ENCODE data around the gene PITPNB.
A peak's percentile ranks its signal among the peaks of the same experiment; 100 is the strongest.

Gene PITPNB

GRCh38 chr22:27857443-27857842 is 61.6 kb downstream of the PITPNB start:
- no peak; the same call in 2 of the 3 replicates for ATAC-seq
- no peak for TF ChIP-seq SNAI2 (CRISPR knock-in tag; IDR thresholded peaks at IDR 0.05)
- 0 out of 2 replicates have a peak, but pooled peaks have one; percentile 18 for TF ChIP-seq TCF4 (CRISPR knock-in tag; IDR thresholded peaks at IDR 0.05; ENCODE audit: borderline replicate concordance)
- TF ChIP-seq ARNTL (CRISPR knock-in tag; IDR thresholded peaks at IDR 0.05; ENCODE audit: borderline replicate concordance, low read depth), result no peak
- TF ChIP-seq RARB (CRISPR knock-in tag; IDR thresholded peaks at IDR 0.05), result no peak
- no peak for TF ChIP-seq OSR1 (CRISPR knock-in tag; IDR thresholded peaks at IDR 0.05)
- TF ChIP-seq ZFP30 (CRISPR knock-in tag; IDR thresholded peaks at IDR 0.05), result no peak

- ATAC-seq, result no peak
- TF ChIP-seq ZC3H10 (CRISPR knock-in tag; IDR thresholded peaks at IDR 0.05), result no peak
- no peak for TF ChIP-seq ZFP30 (CRISPR knock-in tag; IDR thresholded peaks at IDR 0.05)
- TF ChIP-seq ZNF70 (CRISPR knock-in tag; IDR thresholded peaks at IDR 0.05), result no peak
- TF ChIP-seq OSR1 (CRISPR knock-in tag; IDR thresholded peaks at IDR 0.05), result no peak
- no peak for TF ChIP-seq ARNTL (CRISPR knock-in tag; IDR thresholded peaks at IDR 0.05; ENCODE audit: borderline replicate concordance, low read depth)
- no peak for TF ChIP-seq RARB (CRISPR knock-in tag; IDR thresholded peaks at IDR 0.05)
- no peak for TF ChIP-seq CREB5 (CRISPR knock-in tag; IDR thresholded peaks at IDR 0.05; ENCODE audit: low read depth)
- no peak for TF ChIP-seq TOX (CRISPR knock-in tag; IDR thresholded peaks at IDR 0.05; ENCODE audit: borderline replicate concordance)
- TF ChIP-seq ZNF8 (CRISPR knock-in tag; IDR thresholded peaks at IDR 0.05), result no peak
- no peak for TF ChIP-seq ESRRG (CRISPR knock-in tag; IDR thresholded peaks at IDR 0.05)
- TF ChIP-seq TSHZ2 (CRISPR knock-in tag; IDR thresholded peaks at IDR 0.05), result no peak
Measured at GRCh38 chr22:27856386-27856785, 62.7 kb downstream of the PITPNB start.

- TF ChIP-seq SNAI2 (CRISPR knock-in tag; IDR thresholded peaks at IDR 0.05), result no peak
- TF ChIP-seq ZNF8 (CRISPR knock-in tag; IDR thresholded peaks at IDR 0.05), result no peak
- no peak for TF ChIP-seq ARNTL (CRISPR knock-in tag; IDR thresholded peaks at IDR 0.05; ENCODE audit: borderline replicate concordance, low read depth)
- no peak for TF ChIP-seq TOX (CRISPR knock-in tag; IDR thresholded peaks at IDR 0.05; ENCODE audit: borderline replicate concordance)
- no peak for TF ChIP-seq ZC3H10 (CRISPR knock-in tag; IDR thresholded peaks at IDR 0.05)
- no peak for TF ChIP-seq TCF4 (CRISPR knock-in tag; IDR thresholded peaks at IDR 0.05; ENCODE audit: borderline replicate concordance)
- no peak for TF ChIP-seq PATZ1 (CRISPR knock-in tag; IDR thresholded peaks at IDR 0.05; ENCODE audit: borderline replicate concordance)
- TF ChIP-seq BACH2 (CRISPR knock-in tag; IDR thresholded peaks at IDR 0.05; ENCODE audit: borderline replicate concordance), result no peak
- TF ChIP-seq ZFP3 (CRISPR knock-in tag; IDR thresholded peaks at IDR 0.05), result no peak
- TF ChIP-seq ZNF565 (CRISPR knock-in tag; conservative IDR thresholded peaks at IDR 0.05; ENCODE audit: low read depth), result no peak
- TF ChIP-seq CREB5 (CRISPR knock-in tag; IDR thresholded peaks at IDR 0.05; ENCODE audit: low read depth), result no peak
- no peak for ATAC-seq
Measured at GRCh38 chr22:27853424-27853823, 65.6 kb downstream of the PITPNB start.

GRCh38 chr22:27851974-27852746 is 66.9 kb downstream of the PITPNB start:
- ATAC-seq, result peak; percentile 72; the same call in 2 of the 3 replicates
- 0 out of 2 replicates have a peak, but pooled peaks have one; percentile 56 for TF ChIP-seq BACH2 (CRISPR knock-in tag; IDR thresholded peaks at IDR 0.05; ENCODE audit: borderline replicate concordance)
- no peak for TF ChIP-seq ZFP30 (CRISPR knock-in tag; IDR thresholded peaks at IDR 0.05)
- peak; percentile 44; the same call in 1 of the 2 replicates for TF ChIP-seq ZNF70 (CRISPR knock-in tag; IDR thresholded peaks at IDR 0.05)
- 0 out of 2 replicates have a peak, but pooled peaks have one; percentile 7 for TF ChIP-seq SNAI2 (CRISPR knock-in tag; IDR thresholded peaks at IDR 0.05)
- peak; percentile 83; the same call in 1 of the 2 replicates for TF ChIP-seq ZFP3 (CRISPR knock-in tag; IDR thresholded peaks at IDR 0.05)
- TF ChIP-seq TSHZ2 (CRISPR knock-in tag; IDR thresholded peaks at IDR 0.05), result peak; percentile 91
- 0 out of 2 replicates have a peak, but pooled peaks have one; percentile 41 for TF ChIP-seq ESRRG (CRISPR knock-in tag; IDR thresholded peaks at IDR 0.05)
- 0 out of 2 replicates have a peak, but pooled peaks have one; percentile 47 for TF ChIP-seq CSDC2 (CRISPR knock-in tag; IDR thresholded peaks at IDR 0.05)
- TF ChIP-seq TCF4 (CRISPR knock-in tag; IDR thresholded peaks at IDR 0.05; ENCODE audit: borderline replicate concordance), result peak; percentile 84
- 0 out of 2 replicates have a peak, but pooled peaks have one; percentile 27 for TF ChIP-seq ARNTL (CRISPR knock-in tag; IDR thresholded peaks at IDR 0.05; ENCODE audit: borderline replicate concordance, low read depth)
- TF ChIP-seq PPARA (CRISPR knock-in tag; IDR thresholded peaks at IDR 0.05; ENCODE audit: borderline replicate concordance), result no peak
- no peak for TF ChIP-seq ISL1 (CRISPR knock-in tag; IDR thresholded peaks at IDR 0.05)
